GM18520 (cell line): ENCODE measurements around the gene APOL3.
"Not testable (repeated sequence)": the region's sequence is repeated elsewhere in the genome, so short reads cannot be mapped to it uniquely, and the experiment has no call there.

Source experiments
- ATAC-seq: cut with Tn5 transposase; IDR thresholded peaks from one replicate; pipeline ENCODE4 v1.9.1; 2021; ENCODE audit not compliant: unreplicated experiment

Gene APOL3

GRCh38 chr22:36193577-36193976 lies 33.0 kb upstream of the APOL3 start:
- no peak for ATAC-seq

- ATAC-seq = no peak
Observed at GRCh38 chr22:36193171-36193570, 32.6 kb upstream of the APOL3 start.

GRCh38 chr22:36192542-36192941 lies 32.0 kb upstream of the APOL3 start:
- no peak for ATAC-seq

GRCh38 chr22:36191106-36191836 lies 30.7 kb upstream of the APOL3 start:
- ATAC-seq = no peak

- ATAC-seq = not testable (repeated sequence)
Observed at GRCh38 chr22:36187862-36188261, 27.3 kb upstream of the APOL3 start.

- no peak for ATAC-seq
Observed at GRCh38 chr22:36185828-36186624, 25.5 kb upstream of the APOL3 start.

GRCh38 chr22:36184433-36185025 lies 24.0 kb upstream of the APOL3 start:
- ATAC-seq = no peak

GRCh38 chr22:36183446-36183845 lies 22.9 kb upstream of the APOL3 start:
- ATAC-seq = no peak

GRCh38 chr22:36182857-36183256 lies 22.3 kb upstream of the APOL3 start:
- ATAC-seq = no peak

- ATAC-seq = no peak
Observed at GRCh38 chr22:36182056-36182455, 21.5 kb upstream of the APOL3 start.

- no peak for ATAC-seq
Observed at GRCh38 chr22:36180928-36181327, 20.4 kb upstream of the APOL3 start.

- ATAC-seq = no peak
Observed at GRCh38 chr22:36180038-36180880, 19.7 kb upstream of the APOL3 start.

GRCh38 chr22:36177160-36177559 lies 16.6 kb upstream of the APOL3 start:
- ATAC-seq = no peak

- ATAC-seq = no peak
Observed at GRCh38 chr22:36175892-36176291, 15.3 kb upstream of the APOL3 start.

GRCh38 chr22:36171941-36172340 lies 11.4 kb upstream of the APOL3 start:
- ATAC-seq = no peak

GRCh38 chr22:36166518-36167220 lies 6.1 kb upstream of the APOL3 start:
- no peak for ATAC-seq

- no peak for ATAC-seq
Observed at GRCh38 chr22:36166086-36166485, 5.5 kb upstream of the APOL3 start.

GRCh38 chr22:36165141-36165540 lies 4.6 kb upstream of the APOL3 start:
- no peak for ATAC-seq

GRCh38 chr22:36164621-36165020 lies 4.1 kb upstream of the APOL3 start:
- ATAC-seq = no peak

GRCh38 chr22:36163497-36163896 lies 2.9 kb upstream of the APOL3 start:
- no peak for ATAC-seq
